ENCODE results near the gene MTG1. TPM values are rescaled to one million over a fixed set of nuclear protein-coding genes. Genes with fewer than 3 reads are reported as not detected.

Gene MTG1
- total and polyA plus RNA-seq, 2 donors (not counting 1 experiment from before 2014, with no cell fraction given): 90.0 to 117 TPM

DNA sequence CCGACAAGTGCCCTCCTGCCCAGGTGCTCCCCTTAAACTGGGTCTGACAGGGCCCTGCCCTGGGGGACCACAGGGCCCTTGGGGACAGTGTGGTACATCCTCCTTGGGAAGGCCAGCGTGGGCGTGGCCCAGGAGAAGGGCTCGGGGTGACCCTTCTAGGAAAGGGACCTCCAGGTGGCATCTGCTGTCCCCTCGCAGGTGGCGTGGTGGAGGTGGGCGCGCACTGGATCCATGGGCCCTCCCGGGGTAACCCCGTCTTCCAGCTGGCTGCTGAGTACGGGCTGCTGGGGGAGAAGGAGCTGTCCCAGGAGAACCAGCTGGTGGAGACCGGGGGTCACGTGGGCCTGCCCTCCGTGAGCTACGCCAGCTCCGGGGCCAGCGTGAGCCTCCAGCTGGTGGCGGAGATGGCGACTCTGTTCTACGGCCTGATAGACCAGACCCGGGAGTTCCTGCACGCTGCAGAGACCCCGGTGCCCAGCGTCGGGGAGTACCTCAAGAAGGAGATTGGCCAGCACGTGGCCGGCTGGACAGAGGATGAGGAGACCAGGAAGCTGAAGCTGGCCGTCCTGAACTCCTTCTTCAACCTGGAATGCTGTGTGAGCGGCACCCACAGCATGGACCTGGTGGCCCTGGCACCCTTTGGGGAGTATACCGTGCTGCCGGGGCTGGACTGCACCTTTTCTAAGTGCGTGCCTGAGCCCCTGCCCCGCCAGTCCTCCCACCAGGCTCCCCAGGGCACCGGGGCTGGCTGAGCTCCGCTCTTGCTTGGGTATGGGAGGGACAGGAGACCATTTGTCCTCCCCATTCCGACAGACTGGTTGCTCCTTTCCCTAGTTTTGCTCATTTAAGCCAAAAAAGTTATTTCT lies 13.9 kb upstream of the MTG1 start:
- intact Hi-C loops (cut with micrococcal nuclease): loop anchor here (1.0 kb wide), 2 partner anchors 9 to 14 kb away; partner anchors contain the start of gene MTG1
- peak overlapping the region; percentile 85 for H3K4me3 Mint-ChIP-seq
- Histone ChIP-seq H3K4me2 (replicated peaks; ENCODE audit: low read depth, low read length, poor library complexity, severe bottlenecking) (peak overlapping the region; percentile 95), H3K9ac (ENCODE audit: low read length) (peak overlapping the region; percentile 82), H2AFZ (ENCODE audit: insufficient read depth, low read depth, low read length, poor library complexity, severe bottlenecking) (peak overlapping the region; percentile 79), H3K27ac (ENCODE audit: low read length in 2 of 2) (peak overlapping the region in 1 of 2 donors; percentile 71), H4K20me1 (ENCODE audit: control insufficient read depth, insufficient read depth, low read length, poor library complexity, severe bottlenecking) (peaks cover 33% of the 10 kb centered on the region), H3K4me3 (ENCODE audit: control extremely low read depth in 1 of 5, extremely low read depth in 1 of 5, insufficient read depth in 1 of 5, low read depth in 2 of 5, low read length in 4 of 5) (peak overlapping the region in 4 of 5 experiments; percentile 51 to 72 (median 66)), H3K36me3 (replicated peaks in 1 of 2; ENCODE audit: control extremely low read depth in 1 of 2, control insufficient read depth in 1 of 2, extremely low read depth in 1 of 2, insufficient read depth in 2 of 2, low read length in 1 of 2) (peaks cover 0 to 32% of the 10 kb centered on the region in 2 experiments), H3K4me1 (ENCODE audit: control insufficient read depth in 2 of 2, insufficient read depth in 2 of 2, low read length in 2 of 2) (peaks cover 29 to 35% of the 10 kb centered on the region in 2 donors), H3K79me2 (ENCODE audit: control insufficient read depth, insufficient read depth, low read length) (peaks cover 47% of the 10 kb centered on the region), H3K27me3 (replicated peaks in 1 of 4; ENCODE audit: control extremely low read depth in 1 of 4, control insufficient read depth in 3 of 4, insufficient read depth in 4 of 4, low read length in 3 of 4) (no peaks in the 10 kb centered on the region), H3K9me3 (ENCODE audit: control extremely low read depth in 1 of 3, control insufficient read depth in 2 of 3, insufficient read depth in 1 of 3, low read length in 2 of 3) (peaks cover 0 to 3% (median 0%) of the 10 kb centered on the region in 3 donors)
- no peaks in the 10 kb centered on the region for H3K9me3 Mint-ChIP-seq (ENCODE audit: insufficient read depth)
- peak overlapping the region; percentile 83 for H3K27ac Mint-ChIP-seq
- 88% methylated on average over 31 of the region's 36 CpGs for WGBS (ENCODE audit: insufficient coverage)
- no peaks in the 10 kb centered on the region for H3K27me3 Mint-ChIP-seq
- no peak for DNase-seq
- ChIA-PET POLR2A (interaction anchor here (0.5 to 1.5 kb wide), 3 partner anchors 9 to 236 kb away, joined by 3 to 7 read pairs (median 5); no protein-coding TSS in a partner anchor), CTCF (no interaction called here)
- TF ChIP-seq, protein P1, sequence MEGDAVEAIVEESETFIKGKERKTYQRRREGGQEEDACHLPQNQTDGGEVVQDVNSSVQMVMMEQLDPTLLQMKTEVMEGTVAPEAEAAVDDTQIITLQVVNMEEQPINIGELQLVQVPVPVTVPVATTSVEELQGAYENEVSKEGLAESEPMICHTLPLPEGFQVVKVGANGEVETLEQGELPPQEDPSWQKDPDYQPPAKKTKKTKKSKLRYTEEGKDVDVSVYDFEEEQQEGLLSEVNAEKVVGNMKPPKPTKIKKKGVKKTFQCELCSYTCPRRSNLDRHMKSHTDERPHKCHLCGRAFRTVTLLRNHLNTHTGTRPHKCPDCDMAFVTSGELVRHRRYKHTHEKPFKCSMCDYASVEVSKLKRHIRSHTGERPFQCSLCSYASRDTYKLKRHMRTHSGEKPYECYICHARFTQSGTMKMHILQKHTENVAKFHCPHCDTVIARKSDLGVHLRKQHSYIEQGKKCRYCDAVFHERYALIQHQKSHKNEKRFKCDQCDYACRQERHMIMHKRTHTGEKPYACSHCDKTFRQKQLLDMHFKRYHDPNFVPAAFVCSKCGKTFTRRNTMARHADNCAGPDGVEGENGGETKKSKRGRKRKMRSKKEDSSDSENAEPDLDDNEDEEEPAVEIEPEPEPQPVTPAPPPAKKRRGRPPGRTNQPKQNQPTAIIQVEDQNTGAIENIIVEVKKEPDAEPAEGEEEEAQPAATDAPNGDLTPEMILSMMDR (IDR thresholded peaks at IDR 0.05): no peak
- TF ChIP-seq EZH2 (IDR thresholded peaks at IDR 0.05; ENCODE audit: borderline replicate concordance, insufficient read depth, low read depth, low read length, poor library complexity, severe bottlenecking): no peak
- peaks cover 38% of the 10 kb centered on the region for H3K4me1 Mint-ChIP-seq
- ATAC-seq (ENCODE audit: low read depth): no peak

DNA sequence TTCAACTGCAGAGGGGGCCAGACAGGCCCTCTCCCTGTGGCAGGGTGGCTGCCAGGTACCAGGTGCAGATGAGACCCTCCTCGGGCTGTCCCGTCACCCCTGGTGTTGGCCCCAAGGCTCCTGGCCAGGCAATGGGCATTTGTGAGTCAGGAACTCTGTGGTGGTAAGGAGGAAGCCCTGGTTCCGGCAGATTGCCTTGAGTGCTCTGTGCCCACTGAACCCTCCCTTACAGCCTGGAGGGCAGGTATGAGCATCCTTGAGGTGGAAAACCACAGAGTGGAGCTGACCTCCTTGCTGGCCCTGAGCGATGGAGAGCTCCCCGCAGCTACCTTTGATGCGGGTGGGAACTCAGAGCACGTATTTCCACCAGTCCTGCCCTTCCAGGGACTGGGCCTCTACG lies 12.9 kb upstream of the MTG1 start:
- ChIA-PET CTCF (no interaction called here), POLR2A (interaction anchor here (0.7 to 1.5 kb wide), 2 partner anchors 8 to 11 kb away, joined by 7 to 12 read pairs; no protein-coding TSS in a partner anchor)
- H3K36me3 ChIP-seq (replicated peaks in 1 of 2; ENCODE audit: control extremely low read depth in 1 of 2, control insufficient read depth in 1 of 2, extremely low read depth in 1 of 2, insufficient read depth in 2 of 2, low read length in 1 of 2): peaks cover 0 to 32% of the 10 kb centered on the region in 2 experiments
- peak overlapping the region in 3 of 5 experiments; percentile 0 to 11 (median 1) for H3K4me3 ChIP-seq (ENCODE audit: control extremely low read depth in 1 of 5, extremely low read depth in 1 of 5, insufficient read depth in 1 of 5, low read depth in 2 of 5, low read length in 4 of 5)
- no peak overlapping the region for H2AFZ ChIP-seq (ENCODE audit: insufficient read depth, low read depth, low read length, poor library complexity, severe bottlenecking)
- peaks cover 0 to 3% (median 0%) of the 10 kb centered on the region in 3 donors for H3K9me3 ChIP-seq (ENCODE audit: control extremely low read depth in 1 of 3, control insufficient read depth in 2 of 3, insufficient read depth in 1 of 3, low read length in 2 of 3)
- ATAC-seq (ENCODE audit: low read depth): no peak
- no peaks in the 10 kb centered on the region for H3K27me3 ChIP-seq (replicated peaks in 1 of 4; ENCODE audit: control extremely low read depth in 1 of 4, control insufficient read depth in 3 of 4, insufficient read depth in 4 of 4, low read length in 3 of 4)
- DNase-seq: peak; percentile 48
- H4K20me1 ChIP-seq (ENCODE audit: control insufficient read depth, insufficient read depth, low read length, poor library complexity, severe bottlenecking): peaks cover 33% of the 10 kb centered on the region
- peaks cover 29 to 35% of the 10 kb centered on the region in 2 donors for H3K4me1 ChIP-seq (ENCODE audit: control insufficient read depth in 2 of 2, insufficient read depth in 2 of 2, low read length in 2 of 2)
- H3K27ac ChIP-seq (ENCODE audit: low read length in 2 of 2): no peak overlapping the region
- no peak overlapping the region for H3K9ac ChIP-seq (ENCODE audit: low read length)
- intact Hi-C loops (cut with micrococcal nuclease): no loop called here
- Mint-ChIP-seq H3K27ac (peak overlapping the region; percentile 53), H3K27me3 (no peaks in the 10 kb centered on the region), H3K4me1 (peaks cover 38% of the 10 kb centered on the region), H3K9me3 (ENCODE audit: insufficient read depth) (no peaks in the 10 kb centered on the region), H3K4me3 (peak overlapping the region; percentile 85)
- H3K79me2 ChIP-seq (ENCODE audit: control insufficient read depth, insufficient read depth, low read length): peaks cover 48% of the 10 kb centered on the region
- WGBS (ENCODE audit: insufficient coverage): 21% methylated on average over 7 of the region's 8 CpGs
- peak overlapping the region; percentile 95 for H3K4me2 ChIP-seq (replicated peaks; ENCODE audit: low read depth, low read length, poor library complexity, severe bottlenecking)
- no peak for TF ChIP-seq EZH2 (IDR thresholded peaks at IDR 0.05; ENCODE audit: borderline replicate concordance, insufficient read depth, low read depth, low read length, poor library complexity, severe bottlenecking)
- TF ChIP-seq, protein P1 (IDR thresholded peaks at IDR 0.05): no peak

All from B cell (primary cell).